Endodermal cell (in vitro differentiated cells): Measurements from ENCODE around the gene ARID3B. TPM values are rescaled to one million over a fixed set of nuclear protein-coding genes. Genes with fewer than 3 reads are reported as not detected.
A peak's percentile ranks its signal among the peaks of the same experiment; 100 is the strongest.
"Not testable (repeated sequence)": the region's sequence is repeated elsewhere in the genome, so short reads cannot be mapped to it uniquely, and the experiment has no call there.

Experiments used
- DNase-seq: peaks from one replicate; pipeline ENCODE4 v3.0.0-alpha.2; 2017
- H3K27ac ChIP-seq: 2 replicates; pipeline ENCODE4 v1.5.1; 2013; ENCODE audit warnings: mild to moderate bottlenecking, low read depth, low read length, moderate library complexity
- H3K27me3 ChIP-seq: 2 replicates; pipeline ENCODE4 v1.6.1; 2013; ENCODE audit warnings: mild to moderate bottlenecking, low read length, moderate library complexity; ENCODE audit not compliant: insufficient read depth, control insufficient read depth, poor library complexity, severe bottlenecking
- H3K36me3 ChIP-seq: 2 replicates; pipeline ENCODE4 v1.7.0; 2013; ENCODE audit warnings: mild to moderate bottlenecking, low read length, moderate library complexity; ENCODE audit not compliant: control insufficient read depth, insufficient read depth
- H3K4me1 ChIP-seq: one replicate; pipeline ENCODE4 v1.7.0; 2013; ENCODE audit warnings: low read length; ENCODE audit not compliant: control insufficient read depth, insufficient read depth
- H3K4me3 ChIP-seq: 2 replicates; pipeline ENCODE4 v1.5.1; 2013; ENCODE audit warnings: mild to moderate bottlenecking, low read length, moderate library complexity
- H3K9ac ChIP-seq: 2 replicates; pipeline ENCODE4 v1.6.1; 2013; ENCODE audit warnings: mild to moderate bottlenecking, low read length, moderate library complexity; ENCODE audit not compliant: poor library complexity, severe bottlenecking; ENCODE audit errors: extremely low read depth
- H3K9me3 ChIP-seq: 2 replicates; pipeline ENCODE4 v1.6.1; 2013; ENCODE audit warnings: mild to moderate bottlenecking, low read length, moderate library complexity; ENCODE audit not compliant: control insufficient read depth
- H3K27ac Mint-ChIP-seq: 2 replicates; pipeline ENCODE4 v1.8.0; 2020; ENCODE audit warnings: mixed read lengths
- H3K27me3 Mint-ChIP-seq: 2 replicates; pipeline ENCODE4 v1.8.0; 2021; ENCODE audit warnings: mild to moderate bottlenecking, mixed read lengths; ENCODE audit not compliant: insufficient read depth
- H3K36me3 Mint-ChIP-seq: 2 replicates; pipeline ENCODE4 v1.8.0; 2020; ENCODE audit warnings: low read depth, mixed read lengths
- H3K4me1 Mint-ChIP-seq: 2 replicates; pipeline ENCODE4 v1.8.0; 2020; ENCODE audit warnings: mixed read lengths
- H3K4me3 Mint-ChIP-seq: 2 replicates; pipeline ENCODE4 v1.8.0; 2020; ENCODE audit warnings: mild to moderate bottlenecking, moderate library complexity, mixed read lengths
- H3K9me3 Mint-ChIP-seq: 2 replicates; pipeline ENCODE4 v1.8.0; 2020; ENCODE audit warnings: mild to moderate bottlenecking, mixed read lengths
- WGBS, 2 experiments: methylation state at CpG; one replicate each; pipeline versions ENCODE4 v1.1.5 to v1.1.7; 2013; ENCODE audit warnings: missing lambda C conversion rate in 2 of 2, mixed read lengths in 1 of 2; ENCODE audit not compliant: insufficient coverage in 1 of 2, insufficient read length in 1 of 2; 5-methylcytosine and 5-hydroxymethylcytosine counted together
- total RNA-seq, 2 donors: library from RNA; stranded (reverse); fragmentation: NEBNext Ultra II Directional in 1 of 2; extraction: Animal tissue kit (Norgen Biotek cat#: 25700) in 1 of 2; gene quantifications; 2 replicates in 1 of 2; 3 replicates in 1 of 2; pipeline ENCODE4 v1.2.1, GENCODE V29; 2021
- TF ChIP-seq, protein P1 (sequence below): fragments of 200-600 bp; sonication (generic); conservative IDR thresholded peaks from 2 replicates; pipeline ENCODE4 v1.5.0; 2021; ENCODE audit warnings: antibody characterized with exemption, mild to moderate bottlenecking

Gene ARID3B
- total RNA-seq, 2 donors from 2014 or later, result 98.1 to 99.4 TPM

DNA sequence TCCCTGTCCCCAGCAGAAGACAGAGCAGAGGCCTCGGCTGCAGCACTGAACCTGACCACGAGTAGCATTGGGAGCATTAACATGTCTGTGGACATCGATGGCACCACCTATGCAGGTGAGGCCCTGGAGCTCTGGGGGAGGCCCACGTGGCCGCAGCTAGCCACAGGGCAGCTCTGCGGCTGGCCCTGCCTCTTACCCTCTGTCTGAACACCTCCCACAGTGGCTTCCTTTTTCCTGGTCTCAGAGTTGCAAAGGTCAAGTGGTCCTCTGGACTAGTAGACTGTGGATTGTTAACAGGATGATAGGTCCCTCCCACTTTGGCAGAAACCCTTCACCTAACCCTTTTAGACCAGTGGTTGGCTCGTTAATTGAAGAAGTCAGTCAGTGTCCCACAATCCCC is 52.1 kb downstream of the ARID3B start:
- Mint-ChIP-seq H3K27ac (no peak overlapping the region), H3K36me3 (peaks cover 71% of the 10 kb centered on the region), H3K27me3 (no peaks in the 10 kb centered on the region), H3K4me3 (no peak overlapping the region), H3K9me3 (no peaks in the 10 kb centered on the region), H3K4me1 (peaks cover 10% of the 10 kb centered on the region)
- Histone ChIP-seq H3K27ac (no peak overlapping the region), H3K36me3 (peaks cover 67% of the 10 kb centered on the region), H3K9me3 (no peaks in the 10 kb centered on the region), H3K27me3 (no peaks in the 10 kb centered on the region), H3K4me1 (peaks cover 4% of the 10 kb centered on the region), H3K9ac (no peak overlapping the region), H3K4me3 (no peak overlapping the region)
- DNase-seq, result no peak
- TF ChIP-seq, protein P1, sequence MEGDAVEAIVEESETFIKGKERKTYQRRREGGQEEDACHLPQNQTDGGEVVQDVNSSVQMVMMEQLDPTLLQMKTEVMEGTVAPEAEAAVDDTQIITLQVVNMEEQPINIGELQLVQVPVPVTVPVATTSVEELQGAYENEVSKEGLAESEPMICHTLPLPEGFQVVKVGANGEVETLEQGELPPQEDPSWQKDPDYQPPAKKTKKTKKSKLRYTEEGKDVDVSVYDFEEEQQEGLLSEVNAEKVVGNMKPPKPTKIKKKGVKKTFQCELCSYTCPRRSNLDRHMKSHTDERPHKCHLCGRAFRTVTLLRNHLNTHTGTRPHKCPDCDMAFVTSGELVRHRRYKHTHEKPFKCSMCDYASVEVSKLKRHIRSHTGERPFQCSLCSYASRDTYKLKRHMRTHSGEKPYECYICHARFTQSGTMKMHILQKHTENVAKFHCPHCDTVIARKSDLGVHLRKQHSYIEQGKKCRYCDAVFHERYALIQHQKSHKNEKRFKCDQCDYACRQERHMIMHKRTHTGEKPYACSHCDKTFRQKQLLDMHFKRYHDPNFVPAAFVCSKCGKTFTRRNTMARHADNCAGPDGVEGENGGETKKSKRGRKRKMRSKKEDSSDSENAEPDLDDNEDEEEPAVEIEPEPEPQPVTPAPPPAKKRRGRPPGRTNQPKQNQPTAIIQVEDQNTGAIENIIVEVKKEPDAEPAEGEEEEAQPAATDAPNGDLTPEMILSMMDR, result no peak
- 96 to 100% methylated on average over 6 to 7 of the region's 7 CpGs for WGBS, 2 experiments

DNA sequence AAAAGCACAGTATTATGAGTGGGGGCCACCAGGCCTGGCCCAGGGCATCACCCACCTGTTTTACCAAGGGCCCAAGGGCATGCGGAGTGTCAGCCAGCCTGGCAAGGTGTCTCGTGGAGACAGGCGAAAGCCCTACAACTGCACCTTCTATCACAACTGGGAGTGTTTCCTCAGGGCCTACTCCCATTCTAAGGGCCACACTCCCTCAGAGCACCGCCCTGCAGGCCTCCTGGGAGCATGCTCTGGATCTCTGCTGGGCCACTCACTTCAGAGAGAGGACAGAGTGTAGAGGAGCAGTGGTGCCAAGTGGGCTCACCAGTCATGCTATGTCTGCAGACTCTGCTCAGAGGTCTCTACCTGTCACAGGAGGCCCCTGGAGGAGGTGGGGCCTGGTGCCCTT is 53.4 kb downstream of the ARID3B start:
- peaks cover 10% of the 10 kb centered on the region for H3K4me1 Mint-ChIP-seq
- H3K36me3 ChIP-seq, result peaks cover 73% of the 10 kb centered on the region
- no peak overlapping the region for H3K9ac ChIP-seq
- H3K27me3 ChIP-seq, result no peaks in the 10 kb centered on the region
- H3K27ac ChIP-seq, result no peak overlapping the region
- no peaks in the 10 kb centered on the region for H3K9me3 ChIP-seq
- H3K4me1 ChIP-seq, result peaks cover 4% of the 10 kb centered on the region
- H3K9me3 Mint-ChIP-seq, result no peaks in the 10 kb centered on the region
- TF ChIP-seq, protein P1, result no peak
- no peak for DNase-seq
- H3K36me3 Mint-ChIP-seq, result peaks cover 75% of the 10 kb centered on the region
- no peak overlapping the region for H3K4me3 ChIP-seq
- H3K27ac Mint-ChIP-seq, result peak overlapping the region; percentile 77
- 94 to 100% methylated on average over 4 of the region's 4 CpGs for WGBS, 2 experiments
- H3K27me3 Mint-ChIP-seq, result no peaks in the 10 kb centered on the region
- no peak overlapping the region for H3K4me3 Mint-ChIP-seq

DNA sequence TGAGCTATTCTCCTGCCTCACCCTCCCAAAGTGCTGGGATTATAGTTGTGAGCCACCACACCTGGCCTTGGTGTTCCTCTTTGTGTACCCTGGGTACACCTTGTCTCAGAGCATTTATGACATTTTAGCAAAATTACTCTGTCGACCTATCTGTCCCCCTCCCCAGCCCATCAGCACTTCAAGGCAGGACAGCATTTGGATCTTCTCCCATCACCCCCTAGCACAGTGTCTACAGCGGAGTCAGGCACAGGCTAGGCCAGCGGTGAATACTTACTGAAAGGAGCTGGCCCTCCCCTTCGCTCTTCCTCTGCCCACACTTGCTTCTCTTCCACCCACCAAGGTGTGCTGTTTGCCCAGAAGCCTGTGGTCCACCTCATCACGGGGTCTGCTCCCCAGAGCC is 54.3 kb downstream of the ARID3B start:
- Histone ChIP-seq H3K36me3 (peaks cover 65% of the 10 kb centered on the region), H3K9me3 (no peaks in the 10 kb centered on the region), H3K27me3 (no peaks in the 10 kb centered on the region), H3K4me1 (peaks cover 4% of the 10 kb centered on the region), H3K4me3 (no peak overlapping the region), H3K9ac (no peak overlapping the region), H3K27ac (no peak overlapping the region)
- WGBS, 2 experiments, result 95 to 100% methylated on average over 2 to 4 of the region's 5 CpGs
- Mint-ChIP-seq H3K4me3 (no peak overlapping the region), H3K36me3 (peaks cover 68% of the 10 kb centered on the region), H3K27me3 (no peaks in the 10 kb centered on the region), H3K9me3 (no peaks in the 10 kb centered on the region), H3K27ac (no peak overlapping the region), H3K4me1 (peaks cover 10% of the 10 kb centered on the region)
- TF ChIP-seq, protein P1, result no peak
- no peak for DNase-seq

DNA sequence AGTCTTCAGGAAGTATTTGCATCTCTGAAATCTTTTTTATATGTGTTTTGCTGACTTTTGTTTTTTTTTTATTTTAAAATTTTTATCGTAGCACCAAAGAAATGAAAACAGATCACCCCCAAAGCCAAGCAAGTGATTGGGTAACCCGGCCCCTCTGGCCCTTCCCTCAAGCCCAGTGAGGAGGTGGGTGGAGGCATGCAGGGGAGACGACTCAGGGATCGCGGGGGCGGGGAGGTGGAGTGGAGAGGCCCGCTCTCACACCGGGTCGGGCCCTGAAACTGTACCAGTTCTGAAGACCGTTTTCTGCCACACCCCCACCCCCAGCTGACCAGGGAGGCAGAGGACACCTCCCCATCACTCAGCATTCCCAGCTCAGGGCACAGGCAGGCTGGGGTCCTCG is 55.7 kb downstream of the ARID3B start:
- not testable (repeated sequence) for H3K27me3 Mint-ChIP-seq, H3K4me1 Mint-ChIP-seq, H3K9me3 Mint-ChIP-seq, H3K9ac ChIP-seq, H3K27ac Mint-ChIP-seq, H3K4me1 ChIP-seq, H3K4me3 Mint-ChIP-seq, H3K9me3 ChIP-seq, DNase-seq, H3K27me3 ChIP-seq, H3K27ac ChIP-seq, H3K4me3 ChIP-seq
- H3K36me3 ChIP-seq, result peaks cover 50% of the 10 kb centered on the region
- H3K36me3 Mint-ChIP-seq, result peaks cover 55% of the 10 kb centered on the region
- 80% methylated on average over 4 of the region's 11 CpGs; no CpG with 5 or more reads in 1 of the 2 experiments for WGBS, 2 experiments

DNA sequence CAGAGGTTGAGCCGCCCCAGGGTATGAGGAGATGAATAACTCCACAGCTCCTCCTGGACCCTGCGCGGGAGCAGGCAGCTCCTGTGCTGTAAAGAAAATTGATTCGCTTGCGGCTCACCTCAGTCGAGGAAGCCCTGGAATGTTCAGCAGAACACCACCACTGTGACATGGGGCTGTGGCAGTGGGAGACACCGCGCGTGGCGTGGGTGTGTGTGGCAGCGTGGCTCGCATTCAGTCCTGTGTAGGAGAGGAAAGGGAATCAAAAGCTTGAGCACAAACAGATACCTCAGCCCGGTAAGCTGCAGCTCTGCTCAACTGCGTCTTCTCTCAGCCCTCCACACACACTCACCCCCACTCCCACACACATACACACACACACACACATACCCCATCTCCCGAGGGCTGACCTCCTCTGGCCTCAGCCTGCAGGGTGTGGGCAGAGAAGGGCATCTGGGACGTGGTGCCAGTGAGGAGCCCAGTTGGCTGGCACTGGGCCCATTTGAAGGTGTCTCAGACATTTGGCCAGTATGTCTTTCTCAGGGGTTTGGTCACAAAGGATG is 56.2 kb downstream of the ARID3B start:
- DNase-seq, H3K4me1 ChIP-seq, H3K4me1 Mint-ChIP-seq, H3K9ac ChIP-seq, H3K27ac ChIP-seq, H3K9me3 Mint-ChIP-seq, H3K4me3 Mint-ChIP-seq, H3K9me3 ChIP-seq, H3K27me3 Mint-ChIP-seq, H3K27ac Mint-ChIP-seq, H3K4me3 ChIP-seq, H3K27me3 ChIP-seq: not testable (repeated sequence)
- peaks cover 50% of the 10 kb centered on the region for H3K36me3 Mint-ChIP-seq
- 92 to 100% methylated on average over 1 to 14 of the region's 16 CpGs for WGBS, 2 experiments
- H3K36me3 ChIP-seq, result peaks cover 45% of the 10 kb centered on the region
